ENCODE measurements around the gene DNAH17.
"Not testable (repeated sequence)": the region's sequence is repeated elsewhere in the genome, so short reads cannot be mapped to it uniquely, and the experiment has no call there.

The DNAH17 gene

GRCh38 chr17:78474614-78475146, 102.5 kb downstream of the DNAH17 start:
- DNase-seq = no peak

DNA sequence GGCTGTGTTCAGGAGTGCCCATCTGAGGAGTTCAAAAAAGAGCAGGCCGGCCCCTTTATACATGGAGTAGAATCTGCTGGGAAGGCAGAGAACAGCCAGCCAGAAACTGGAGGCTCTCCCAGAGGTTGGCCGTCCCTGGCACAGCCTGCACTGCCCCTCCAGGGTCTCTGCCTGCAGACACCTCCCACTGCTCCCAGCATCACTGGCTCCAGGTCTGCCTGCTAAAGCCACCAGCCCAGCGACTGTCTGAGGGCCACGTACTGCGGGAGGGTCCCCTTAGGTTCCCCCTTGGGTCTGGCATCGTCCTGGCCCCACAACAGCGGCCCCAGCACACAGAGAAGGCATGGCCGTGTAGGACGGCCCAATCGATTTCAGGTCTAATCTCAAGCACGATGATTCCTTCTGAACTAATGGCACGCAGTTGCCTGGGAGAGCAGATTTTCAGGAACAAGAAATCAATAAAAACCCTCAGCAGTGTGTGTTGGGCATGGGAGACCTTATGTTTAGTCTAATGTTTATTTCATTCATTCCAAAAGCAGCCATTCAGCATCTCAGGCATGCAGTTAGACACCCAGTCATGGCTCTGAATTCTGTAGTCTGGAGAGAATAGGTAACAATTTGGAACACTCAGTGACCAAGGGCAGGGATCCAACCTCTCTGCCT, 103.1 kb downstream of the DNAH17 start:
- no peak for DNase-seq

DNA sequence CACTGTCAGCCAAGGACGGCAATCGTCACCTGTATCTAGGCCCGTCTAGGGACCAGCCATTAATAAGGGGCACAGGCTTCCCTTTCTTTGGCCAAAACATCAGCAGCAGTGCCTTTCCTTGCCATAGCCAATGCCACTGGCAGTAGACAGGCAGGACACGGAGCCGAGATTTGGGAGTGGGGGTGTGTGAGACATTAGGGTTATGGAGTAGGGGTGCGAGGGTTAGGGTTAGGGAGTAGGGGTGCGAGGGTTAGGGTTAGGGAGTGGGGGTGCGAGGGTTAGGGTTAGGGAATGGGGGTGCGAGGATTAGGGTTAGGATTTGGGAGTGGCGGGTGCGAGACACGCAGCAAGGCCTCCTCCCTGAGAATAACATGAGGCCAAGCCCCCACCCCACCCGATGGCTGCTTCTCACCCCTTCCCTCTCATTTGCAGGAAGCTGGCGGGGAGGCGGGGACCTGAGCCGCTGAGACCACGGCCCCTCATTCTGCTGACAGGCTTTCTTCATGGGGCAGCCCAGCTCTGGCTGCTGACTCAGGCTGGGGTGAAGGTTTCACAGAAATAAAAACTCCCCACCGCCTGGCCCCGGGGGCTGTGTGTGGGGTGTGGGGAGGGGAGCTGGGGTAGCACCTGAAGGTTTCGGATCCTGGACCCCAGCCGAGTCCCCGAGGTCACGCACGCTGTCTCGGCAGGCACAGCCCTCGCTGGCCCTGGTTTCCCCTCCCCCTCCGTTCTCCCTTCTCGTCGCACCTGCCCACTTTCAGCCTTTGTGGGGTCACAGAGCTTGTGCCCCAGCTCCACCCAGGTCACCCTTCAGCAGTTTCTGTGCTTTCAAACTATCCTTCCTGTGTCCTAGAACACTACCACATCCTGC, 104.9 kb downstream of the DNAH17 start:
- DNase-seq = no peak

- DNase-seq = no peak
Measured at GRCh38 chr17:78471635-78472034, 105.6 kb downstream of the DNAH17 start.

DNA sequence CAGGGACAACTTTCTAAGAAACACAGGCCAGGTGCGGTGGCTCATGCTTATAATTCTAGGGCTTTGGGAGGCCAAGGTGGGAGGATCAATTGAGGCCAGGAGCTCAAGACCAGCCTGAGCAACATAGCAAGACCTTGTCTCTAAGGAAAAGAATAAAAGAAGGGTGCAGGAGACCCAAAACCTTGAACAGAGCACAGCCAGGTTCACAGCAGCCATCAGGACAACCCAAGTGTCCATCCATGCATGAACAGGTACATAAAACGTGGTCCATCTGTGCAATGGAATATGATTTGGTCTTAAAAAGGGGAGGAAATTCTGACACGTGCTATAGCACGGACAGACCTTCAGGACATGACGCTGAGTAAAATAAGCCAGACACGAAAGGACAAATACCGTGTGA, 107.8 kb downstream of the DNAH17 start:
- no peak for DNase-seq

GRCh38 chr17:78468366-78468765, 108.8 kb downstream of the DNAH17 start:
- no peak for DNase-seq

GRCh38 chr17:78466786-78467715, 110.1 kb downstream of the DNAH17 start:
- DNase-seq = no peak

GRCh38 chr17:78466109-78466785, 110.9 kb downstream of the DNAH17 start:
- DNase-seq = not testable (repeated sequence)

DNA sequence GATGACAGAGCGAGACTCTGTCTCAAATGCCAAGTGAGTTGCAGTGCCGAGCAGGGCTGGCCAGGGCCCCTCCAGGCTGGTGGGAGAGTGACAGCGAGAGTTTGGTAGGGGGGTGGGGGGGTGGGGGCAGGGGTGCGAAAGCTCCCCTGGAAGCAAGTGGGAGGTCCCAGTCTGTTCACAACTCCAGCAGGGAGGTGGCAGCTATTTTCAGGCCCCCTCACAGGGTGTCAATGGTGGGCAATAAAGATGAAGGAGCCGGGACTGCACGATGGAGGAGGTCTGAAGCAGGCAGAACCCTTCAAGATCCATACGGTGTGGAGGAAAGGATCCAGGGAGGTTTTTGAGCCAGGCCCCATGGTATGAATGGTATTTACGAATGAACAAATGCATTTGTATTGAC, 115.0 kb downstream of the DNAH17 start:
- DNase-seq = no peak

DNA sequence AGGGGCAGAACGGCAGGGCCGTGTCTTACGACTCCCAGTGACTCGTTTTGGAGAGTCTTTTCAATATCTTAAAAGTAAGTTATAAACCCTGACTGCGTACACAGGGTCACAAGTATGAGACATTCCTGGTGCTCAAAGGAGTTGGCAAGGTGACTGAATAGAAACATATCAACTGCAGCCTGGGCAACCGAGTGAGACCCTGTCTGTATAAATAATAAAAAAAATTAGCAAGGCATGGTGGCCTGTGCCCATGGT, 115.5 kb downstream of the DNAH17 start:
- no peak for DNase-seq

- no peak for DNase-seq
Measured at GRCh38 chr17:78460951-78461798, 116.0 kb downstream of the DNAH17 start.

DNA sequence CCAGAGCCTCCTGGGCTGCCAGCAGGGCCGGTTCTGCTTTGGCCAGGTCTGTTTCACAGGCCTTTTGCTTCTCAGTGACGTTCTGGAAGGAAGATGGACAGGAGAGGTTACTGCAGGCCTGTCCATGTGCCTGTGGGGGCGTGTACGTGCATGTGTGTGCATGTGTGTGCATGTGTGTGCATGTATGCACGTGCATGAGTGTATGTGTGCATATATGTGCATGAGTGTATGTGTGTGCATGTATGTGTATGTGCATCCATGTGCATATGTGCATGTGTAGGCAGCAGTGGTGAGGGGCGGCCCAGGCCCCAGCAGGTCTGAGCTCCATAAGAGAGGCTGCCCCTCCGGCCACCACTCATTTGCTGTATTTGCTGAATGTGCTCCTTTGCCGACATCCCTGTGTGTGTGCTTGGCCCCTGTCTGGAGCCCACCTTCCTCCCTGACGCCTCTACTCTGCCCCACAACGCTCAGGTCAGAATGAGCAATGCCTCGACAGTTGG, 117.0 kb downstream of the DNAH17 start:
- no peak for DNase-seq

- no peak for DNase-seq
Measured at GRCh38 chr17:78459696-78460095, 117.5 kb downstream of the DNAH17 start.

- DNase-seq = peak in 1 of 3 experiments; percentile 53
Measured at GRCh38 chr17:78458736-78459335, 118.4 kb downstream of the DNAH17 start.

- DNase-seq = no peak
Measured at GRCh38 chr17:78458091-78458490, 119.1 kb downstream of the DNAH17 start.

DNA sequence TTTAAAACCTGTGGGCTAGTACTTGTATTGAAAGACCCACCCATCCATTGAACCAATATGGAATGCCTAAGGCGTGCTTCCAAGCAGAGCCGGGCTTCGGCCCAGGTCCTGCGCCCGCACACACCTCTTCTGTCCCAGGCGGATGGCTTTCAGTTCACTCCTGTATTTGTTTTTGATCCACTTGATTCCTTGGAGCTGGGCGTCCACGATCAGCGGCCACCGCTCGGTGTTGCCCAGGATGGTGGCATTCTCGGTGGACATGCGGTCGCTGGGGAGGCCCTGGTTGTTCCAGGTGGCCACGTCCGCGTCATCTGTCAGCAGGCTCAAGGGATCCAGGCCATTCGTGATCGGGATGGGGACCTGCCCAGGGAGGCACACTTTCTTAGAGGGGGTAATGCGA, 122.8 kb downstream of the DNAH17 start:
- no peak for DNase-seq

- DNase-seq = no peak
Measured at GRCh38 chr17:78451753-78452152, 125.4 kb downstream of the DNAH17 start.

GRCh38 chr17:78450696-78451345, 126.4 kb downstream of the DNAH17 start:
- no peak for DNase-seq

DNA sequence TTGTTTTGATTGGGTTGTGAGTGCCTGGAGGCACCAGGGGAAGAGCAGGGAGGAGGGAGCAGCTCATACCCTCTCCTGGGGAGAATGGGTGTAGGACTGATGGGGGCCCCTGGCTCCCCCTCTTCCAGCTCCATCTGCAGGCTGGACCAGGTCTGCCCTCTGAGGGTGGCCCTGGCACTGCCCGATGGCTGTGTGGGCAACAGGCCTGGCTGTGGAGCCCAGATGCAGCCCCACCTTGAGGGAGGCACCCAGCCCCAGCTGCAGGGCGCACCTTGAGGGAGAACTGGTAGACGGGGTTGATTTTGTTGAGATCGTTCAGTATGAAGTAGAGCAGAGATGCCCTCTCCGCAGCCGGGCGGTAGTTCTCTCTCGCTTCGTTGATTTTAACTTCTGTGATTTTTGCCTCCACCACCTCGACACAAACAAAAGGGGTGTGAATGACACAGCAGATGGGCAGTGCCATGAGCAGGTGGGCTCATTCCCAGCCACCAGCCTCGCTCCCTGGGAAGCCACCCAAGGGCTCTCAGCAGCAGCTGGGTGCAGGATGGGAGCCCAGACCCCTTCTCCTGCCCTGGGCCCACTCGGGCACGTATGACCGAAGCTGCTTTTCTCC, 127.1 kb downstream of the DNAH17 start:
- no peak for DNase-seq

Data from NCI-H1417 (cell line).